BLaER1 treated with 17β-estradiol and CSF1 and Interleukin-3, amounts not matched to agents 10 nM and 100 nM (cell line): ENCODE data around the gene CDKN1A.
"Not testable (repeated sequence)": the region's sequence is repeated elsewhere in the genome, so short reads cannot be mapped to it uniquely, and the experiment has no call there.

Experiments used
- H3K27ac ChIP-seq, 11 experiments: shearing (Covaris generic); formaldehyde crosslinking; 2 replicates each; pipeline ENCODE4 v1.8.1; 2022
- H3K27me3 ChIP-seq, 11 experiments: shearing (Covaris generic); formaldehyde crosslinking; 2 replicates each; pipeline ENCODE4 v1.8.1; 2022
- H3K36me3 ChIP-seq, 11 experiments: shearing (Covaris generic); formaldehyde crosslinking; 2 replicates each; pipeline ENCODE4 v1.8.1; 2022
- H3K4me1 ChIP-seq, 10 experiments: shearing (Covaris generic); formaldehyde crosslinking; 2 replicates each; pipeline ENCODE4 v1.8.1; 2022
- H3K4me2 ChIP-seq, 11 experiments: shearing (Covaris generic); formaldehyde crosslinking; 2 replicates each; pipeline ENCODE4 v1.8.1; 2022
- H3K4me3 ChIP-seq, 10 experiments: shearing (Covaris generic); formaldehyde crosslinking; 2 replicates each; pipeline ENCODE4 v1.8.1; 2022
- H3K9ac ChIP-seq, 11 experiments: shearing (Covaris generic); formaldehyde crosslinking; 2 replicates each; pipeline ENCODE4 v1.8.1; 2022
- H3K9me3 ChIP-seq, 11 experiments: shearing (Covaris generic); formaldehyde crosslinking; replicated peaks in 1 of 11; 2 replicates each; pipeline ENCODE4 v1.8.1; 2022
- H4K20me1 ChIP-seq, 11 experiments: shearing (Covaris generic); formaldehyde crosslinking; 2 replicates each; pipeline ENCODE4 v1.8.1; 2022
- Cebpa-rat ChIP-seq, 11 experiments: shearing (Covaris generic); IDR thresholded peaks; 2 replicates each; pipeline ENCODE4 v1.8.1; 2022

CDKN1A gene

GRCh38 chr6:36700071-36700812 is 21.7 kb downstream of the CDKN1A start:
- H3K36me3 ChIP-seq: no peaks in the 10 kb centered on the region
- peak overlapping the region in 2 of 11 experiments; percentile 37 to 48; a peak in 2 of 22 replicates for H3K27ac ChIP-seq
- H4K20me1 ChIP-seq: no peaks in the 10 kb centered on the region
- H3K4me1 ChIP-seq: peaks cover 3 to 51% (median 25%) of the 10 kb centered on the region in 10 experiments
- peaks cover 0 to 15% (median 10%) of the 10 kb centered on the region in 11 experiments; a peak in 16 of 22 replicates for H3K9me3 ChIP-seq
- no peak for TF ChIP-seq Cebpa-rat (IDR thresholded peaks at IDR 0.05)
- H3K4me3 ChIP-seq: no peak overlapping the region
- H3K27me3 ChIP-seq: no peaks in the 10 kb centered on the region
- peak overlapping the region in 6 of 11 experiments; percentile 48 to 78 (median 68); a peak in 8 of 22 replicates for H3K4me2 ChIP-seq
- no peak overlapping the region for H3K9ac ChIP-seq

DNA sequence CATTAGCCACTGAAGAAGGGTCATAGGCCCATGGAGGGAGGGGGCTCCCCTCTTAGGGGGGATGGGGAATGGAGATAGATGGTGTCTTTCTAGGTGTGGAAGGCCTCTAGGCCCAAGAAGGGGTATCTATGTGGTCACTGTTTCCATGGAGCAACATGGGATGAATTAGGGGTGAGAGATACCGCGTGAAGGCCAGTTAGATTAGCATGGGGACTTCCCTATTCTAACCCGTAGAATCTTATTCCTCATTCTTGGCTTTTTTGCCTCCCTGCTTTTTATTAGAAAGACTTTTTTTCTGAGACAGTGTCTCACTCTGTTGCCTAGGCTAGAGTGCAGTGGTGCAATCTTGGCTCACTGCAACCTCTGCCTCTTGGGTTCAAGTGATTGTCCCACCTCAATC is 22.3 kb downstream of the CDKN1A start:
- H3K9me3 ChIP-seq: peaks cover 0 to 15% (median 10%) of the 10 kb centered on the region in 11 experiments; a peak in 16 of 22 replicates
- H3K4me3 ChIP-seq: no peak overlapping the region
- no peaks in the 10 kb centered on the region for H3K36me3 ChIP-seq
- H4K20me1 ChIP-seq: no peaks in the 10 kb centered on the region
- H3K4me2 ChIP-seq: peak overlapping the region in 7 of 11 experiments; percentile 17 to 78 (median 68); a peak in 12 of 22 replicates
- no peaks in the 10 kb centered on the region for H3K27me3 ChIP-seq
- H3K9ac ChIP-seq: no peak overlapping the region; a peak in 1 of 22 replicates
- peak overlapping the region in 4 of 11 experiments; percentile 23 to 48 (median 34); a peak in 6 of 22 replicates for H3K27ac ChIP-seq
- H3K4me1 ChIP-seq: peaks cover 0 to 48% (median 22%) of the 10 kb centered on the region in 10 experiments; a peak in 14 of 20 replicates
- TF ChIP-seq Cebpa-rat (IDR thresholded peaks at IDR 0.05): no peak

DNA sequence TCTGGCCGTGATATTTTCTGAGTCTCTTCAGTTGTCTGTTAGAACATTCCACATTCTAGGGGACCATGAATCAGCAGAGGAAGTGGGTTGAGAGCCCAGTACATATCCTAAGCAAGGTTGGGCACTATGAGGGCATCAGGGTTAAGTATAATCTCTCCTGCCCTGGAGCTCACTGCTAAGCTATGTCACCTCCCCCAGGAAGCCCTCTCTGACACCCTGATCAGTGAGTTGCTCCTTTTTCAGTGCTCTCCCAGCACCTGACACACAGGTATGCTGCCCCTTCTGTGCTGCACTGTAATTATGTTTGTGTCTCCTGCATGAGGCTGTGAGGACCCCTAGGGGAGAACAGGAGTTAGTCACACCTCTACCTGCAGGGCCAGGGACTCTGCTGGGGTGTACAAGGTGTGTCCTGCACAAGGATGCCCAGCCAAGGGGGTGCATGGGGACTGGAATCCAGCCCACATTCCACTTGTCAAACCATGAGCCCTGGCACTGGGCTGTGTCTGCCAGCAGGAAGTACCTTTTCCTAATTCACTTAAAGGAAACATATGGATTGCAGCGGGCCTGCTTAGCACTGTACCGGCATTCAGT is 23.0 kb downstream of the CDKN1A start:
- H3K4me2 ChIP-seq: peak overlapping the region in 7 of 11 experiments; percentile 17 to 78 (median 68); a peak in 12 of 22 replicates
- no peak overlapping the region for H3K4me3 ChIP-seq
- H3K27ac ChIP-seq: peak overlapping the region in 4 of 11 experiments; percentile 23 to 48 (median 34); a peak in 6 of 22 replicates
- no peaks in the 10 kb centered on the region for H3K36me3 ChIP-seq
- H4K20me1 ChIP-seq: no peaks in the 10 kb centered on the region
- H3K27me3 ChIP-seq: no peaks in the 10 kb centered on the region
- TF ChIP-seq Cebpa-rat (IDR thresholded peaks at IDR 0.05): no peak
- H3K4me1 ChIP-seq: peaks cover 0 to 42% (median 16%) of the 10 kb centered on the region in 10 experiments; a peak in 14 of 20 replicates
- H3K9me3 ChIP-seq: peaks cover 0 to 15% (median 10%) of the 10 kb centered on the region in 11 experiments; a peak in 16 of 22 replicates
- no peak overlapping the region; a peak in 1 of 22 replicates for H3K9ac ChIP-seq

GRCh38 chr6:36702656-36703055 is 24.1 kb downstream of the CDKN1A start:
- no peak overlapping the region for H3K9ac ChIP-seq
- H3K27ac ChIP-seq: no peak overlapping the region
- no peak overlapping the region for H3K4me2 ChIP-seq
- no peaks in the 10 kb centered on the region for H3K36me3 ChIP-seq
- peaks cover 0 to 37% (median 16%) of the 10 kb centered on the region in 10 experiments; a peak in 14 of 20 replicates for H3K4me1 ChIP-seq
- H3K4me3 ChIP-seq: no peak overlapping the region
- H4K20me1 ChIP-seq: no peaks in the 10 kb centered on the region
- TF ChIP-seq Cebpa-rat (IDR thresholded peaks at IDR 0.05): no peak
- H3K27me3 ChIP-seq: no peaks in the 10 kb centered on the region
- peaks cover 0 to 7% (median 3%) of the 10 kb centered on the region in 11 experiments; a peak in 7 of 22 replicates for H3K9me3 ChIP-seq

DNA sequence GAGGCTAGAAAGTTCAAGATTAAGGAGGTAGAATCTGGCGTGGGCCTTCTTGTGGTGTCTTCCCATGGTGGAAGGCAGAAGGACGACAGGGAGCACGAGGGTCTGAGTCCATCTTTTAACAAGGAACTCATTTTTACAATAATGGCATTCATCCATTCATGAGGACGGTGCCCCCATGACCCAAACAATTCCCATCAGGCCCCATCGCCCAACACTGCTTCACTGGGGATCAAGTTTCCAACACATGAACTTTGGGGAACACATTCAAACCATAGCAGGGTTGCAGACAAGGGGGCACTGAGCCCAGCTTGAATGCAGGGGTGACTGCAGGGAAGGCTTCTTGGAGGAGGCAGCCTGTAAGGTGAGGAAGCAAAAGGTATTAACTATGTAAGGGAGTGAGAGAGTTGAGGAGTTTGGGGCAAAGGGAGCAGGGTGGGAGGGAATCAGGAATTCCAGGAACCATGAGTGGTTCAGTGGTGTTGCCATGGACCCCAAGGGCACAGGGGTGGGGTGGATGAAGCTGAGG is 24.6 kb downstream of the CDKN1A start:
- no peaks in the 10 kb centered on the region for H4K20me1 ChIP-seq
- no peak overlapping the region for H3K9ac ChIP-seq
- H3K9me3 ChIP-seq: peaks cover 0 to 7% (median 3%) of the 10 kb centered on the region in 11 experiments; a peak in 6 of 22 replicates
- H3K4me2 ChIP-seq: no peak overlapping the region
- TF ChIP-seq Cebpa-rat (IDR thresholded peaks at IDR 0.05): no peak
- H3K36me3 ChIP-seq: no peaks in the 10 kb centered on the region
- no peaks in the 10 kb centered on the region for H3K27me3 ChIP-seq
- peaks cover 0 to 32% (median 13%) of the 10 kb centered on the region in 10 experiments; a peak in 13 of 20 replicates for H3K4me1 ChIP-seq
- no peak overlapping the region for H3K27ac ChIP-seq
- no peak overlapping the region for H3K4me3 ChIP-seq

DNA sequence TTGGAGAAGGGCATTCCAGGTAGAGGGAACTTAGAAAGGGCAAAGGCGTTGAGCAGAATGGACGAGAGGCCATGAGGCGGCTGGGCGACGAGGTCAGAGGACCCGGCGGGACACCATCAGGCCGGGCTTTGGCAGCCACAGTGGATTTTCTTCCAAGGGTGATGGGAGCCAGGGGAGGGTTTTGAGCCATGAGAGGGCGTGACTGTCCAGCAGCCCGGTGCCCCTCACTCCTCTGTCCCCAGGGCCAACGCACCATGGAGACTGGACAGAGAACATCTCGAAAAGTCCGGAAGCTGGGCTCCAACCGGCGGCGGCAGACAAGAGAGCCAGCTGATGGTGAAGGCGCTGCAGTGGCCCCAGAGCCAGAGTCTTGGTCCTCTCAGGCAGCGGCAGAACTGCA is 25.5 kb downstream of the CDKN1A start:
- peaks cover 0 to 7% (median 3%) of the 10 kb centered on the region in 11 experiments; a peak in 6 of 22 replicates for H3K9me3 ChIP-seq
- H3K4me3 ChIP-seq: no peak overlapping the region
- H3K4me1 ChIP-seq: peaks cover 0 to 24% (median 12%) of the 10 kb centered on the region in 10 experiments; a peak in 13 of 20 replicates
- no peaks in the 10 kb centered on the region for H3K27me3 ChIP-seq
- TF ChIP-seq Cebpa-rat (IDR thresholded peaks at IDR 0.05): no peak
- H3K4me2 ChIP-seq: no peak overlapping the region
- H3K27ac ChIP-seq: no peak overlapping the region
- no peak overlapping the region for H3K9ac ChIP-seq
- no peaks in the 10 kb centered on the region for H3K36me3 ChIP-seq
- no peaks in the 10 kb centered on the region for H4K20me1 ChIP-seq

DNA sequence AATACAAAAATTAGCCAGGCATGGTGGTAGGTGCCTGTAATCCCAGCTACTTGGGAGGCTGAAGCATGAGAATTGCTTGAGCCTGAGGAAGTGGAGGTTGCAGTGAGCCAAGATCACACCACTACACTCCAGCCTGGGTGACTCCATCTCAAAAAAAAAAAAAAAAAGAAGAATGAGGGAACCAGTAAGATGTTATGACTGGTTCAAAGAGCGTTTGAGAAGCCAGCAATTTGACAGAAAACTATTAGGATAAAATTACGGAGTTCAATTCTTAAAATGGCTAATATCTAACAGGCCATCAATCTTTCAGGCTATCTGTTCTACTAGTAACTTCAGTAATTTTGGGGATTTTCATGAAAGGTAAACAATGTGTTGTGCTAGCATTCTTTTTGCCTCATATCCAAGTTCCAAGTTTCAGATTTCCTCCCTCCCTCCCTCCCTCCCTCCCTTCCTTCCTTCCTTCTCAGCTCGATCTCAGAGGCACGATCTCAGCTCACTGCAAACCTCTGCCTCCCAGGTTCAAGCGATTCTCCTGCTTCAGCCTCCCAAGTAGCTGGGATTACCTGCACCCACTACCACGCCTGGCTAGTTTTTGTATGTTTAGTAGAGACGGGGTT is 26.6 kb downstream of the CDKN1A start:
- H3K36me3 ChIP-seq, H4K20me1 ChIP-seq, H3K4me2 ChIP-seq, H3K9me3 ChIP-seq, H3K27me3 ChIP-seq, H3K27ac ChIP-seq, H3K4me3 ChIP-seq, H3K9ac ChIP-seq: not testable (repeated sequence)
- peaks cover 0 to 24% (median 12%) of the 10 kb centered on the region in 10 experiments; a peak in 13 of 20 replicates for H3K4me1 ChIP-seq

- no peaks in the 10 kb centered on the region for H3K27me3 ChIP-seq
- no peaks in the 10 kb centered on the region for H4K20me1 ChIP-seq
- H3K36me3 ChIP-seq: no peaks in the 10 kb centered on the region
- peaks cover 0 to 13% (median 5%) of the 10 kb centered on the region in 10 experiments; a peak in 13 of 20 replicates for H3K4me1 ChIP-seq
- peaks cover 0 to 7% (median 3%) of the 10 kb centered on the region in 11 experiments; a peak in 6 of 22 replicates for H3K9me3 ChIP-seq
- no peak overlapping the region for H3K4me2 ChIP-seq
- H3K27ac ChIP-seq: no peak overlapping the region
- no peak overlapping the region for H3K4me3 ChIP-seq
- TF ChIP-seq Cebpa-rat (IDR thresholded peaks at IDR 0.05): no peak
- H3K9ac ChIP-seq: no peak overlapping the region
Measured at GRCh38 chr6:36706339-36706738, 27.8 kb downstream of the CDKN1A start.

DNA sequence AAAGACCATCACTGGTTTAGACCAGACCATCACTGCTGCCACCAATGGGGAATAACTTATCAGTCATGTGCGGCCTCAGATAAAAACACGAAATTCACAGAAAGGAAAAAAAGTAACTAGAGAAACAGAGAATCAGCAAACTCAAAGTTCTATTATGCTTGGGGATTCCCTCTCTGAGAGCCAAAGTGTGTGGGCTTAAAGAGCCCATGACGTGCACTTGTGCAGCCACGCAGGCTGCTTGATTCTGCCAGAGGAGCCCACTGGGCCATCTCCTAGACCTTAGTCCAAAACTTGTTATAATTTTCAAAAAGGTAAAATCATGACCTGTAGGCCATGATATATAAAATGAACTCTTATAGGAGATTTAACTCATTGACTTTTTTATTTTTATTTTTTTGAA is 34.3 kb downstream of the CDKN1A start:
- H3K4me1 ChIP-seq: peaks cover 0 to 18% (median 10%) of the 10 kb centered on the region in 10 experiments; a peak in 11 of 20 replicates
- no peak overlapping the region for H3K4me3 ChIP-seq
- no peak overlapping the region for H3K9ac ChIP-seq
- H3K4me2 ChIP-seq: no peak overlapping the region
- no peaks in the 10 kb centered on the region for H3K27me3 ChIP-seq
- no peaks in the 10 kb centered on the region for H3K36me3 ChIP-seq
- H4K20me1 ChIP-seq: no peaks in the 10 kb centered on the region
- TF ChIP-seq Cebpa-rat (IDR thresholded peaks at IDR 0.05): no peak
- H3K9me3 ChIP-seq: no peaks in the 10 kb centered on the region
- H3K27ac ChIP-seq: no peak overlapping the region
